Keratinocyte (primary cell): Measurements from ENCODE around the gene CHRNA7.

Experiments used
- EZH2 ChIP-seq: IDR thresholded peaks from one replicate; pipeline ENCODE4 v1.6.1; 2012; ENCODE audit warnings: inconsistent platforms, mild to moderate bottlenecking, low read length, moderate library complexity
- TF ChIP-seq, protein P1 (sequence below), 3 experiments: IDR thresholded peaks in 1 of 3; conservative IDR thresholded peaks in 1 of 3; optimal IDR thresholded peaks in 1 of 3; 2 replicates in 2 of 3; 3 replicates in 1 of 3; pipeline versions ENCODE3 to v1.5.1; 2011; ENCODE audit warnings: low read length in 3 of 3, mild to moderate bottlenecking in 3 of 3, moderate library complexity in 2 of 3, control low read depth in 1 of 3, inconsistent platforms in 1 of 3; ENCODE audit not compliant: insufficient read depth in 2 of 3; ENCODE audit errors: extremely low read depth in 1 of 3

GRCh38 chr15:32121384-32121695 is 91.0 kb downstream of the CHRNA7 start:
- no peak for TF ChIP-seq EZH2
- TF ChIP-seq, protein P1, sequence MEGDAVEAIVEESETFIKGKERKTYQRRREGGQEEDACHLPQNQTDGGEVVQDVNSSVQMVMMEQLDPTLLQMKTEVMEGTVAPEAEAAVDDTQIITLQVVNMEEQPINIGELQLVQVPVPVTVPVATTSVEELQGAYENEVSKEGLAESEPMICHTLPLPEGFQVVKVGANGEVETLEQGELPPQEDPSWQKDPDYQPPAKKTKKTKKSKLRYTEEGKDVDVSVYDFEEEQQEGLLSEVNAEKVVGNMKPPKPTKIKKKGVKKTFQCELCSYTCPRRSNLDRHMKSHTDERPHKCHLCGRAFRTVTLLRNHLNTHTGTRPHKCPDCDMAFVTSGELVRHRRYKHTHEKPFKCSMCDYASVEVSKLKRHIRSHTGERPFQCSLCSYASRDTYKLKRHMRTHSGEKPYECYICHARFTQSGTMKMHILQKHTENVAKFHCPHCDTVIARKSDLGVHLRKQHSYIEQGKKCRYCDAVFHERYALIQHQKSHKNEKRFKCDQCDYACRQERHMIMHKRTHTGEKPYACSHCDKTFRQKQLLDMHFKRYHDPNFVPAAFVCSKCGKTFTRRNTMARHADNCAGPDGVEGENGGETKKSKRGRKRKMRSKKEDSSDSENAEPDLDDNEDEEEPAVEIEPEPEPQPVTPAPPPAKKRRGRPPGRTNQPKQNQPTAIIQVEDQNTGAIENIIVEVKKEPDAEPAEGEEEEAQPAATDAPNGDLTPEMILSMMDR (optimal IDR thresholded peaks at IDR 0.05 in 1 of 3, IDR thresholded peaks at IDR 0.05 in 1 of 3, conservative IDR thresholded peaks at IDR 0.05 in 1 of 3; ENCODE audit: extremely low read depth in 1 of 3, insufficient read depth in 2 of 3, low read length in 3 of 3), result no peak
